ENCODE results near the gene FRMD7. TPM values are rescaled to one million over a fixed set of nuclear protein-coding genes. Genes with fewer than 3 reads are reported as not detected.
"Not testable (repeated sequence)": the region's sequence is repeated elsewhere in the genome, so short reads cannot be mapped to it uniquely, and the experiment has no call there.

FRMD7 gene
- total RNA-seq, 3 donors from 2014 or later: not detected

DNA sequence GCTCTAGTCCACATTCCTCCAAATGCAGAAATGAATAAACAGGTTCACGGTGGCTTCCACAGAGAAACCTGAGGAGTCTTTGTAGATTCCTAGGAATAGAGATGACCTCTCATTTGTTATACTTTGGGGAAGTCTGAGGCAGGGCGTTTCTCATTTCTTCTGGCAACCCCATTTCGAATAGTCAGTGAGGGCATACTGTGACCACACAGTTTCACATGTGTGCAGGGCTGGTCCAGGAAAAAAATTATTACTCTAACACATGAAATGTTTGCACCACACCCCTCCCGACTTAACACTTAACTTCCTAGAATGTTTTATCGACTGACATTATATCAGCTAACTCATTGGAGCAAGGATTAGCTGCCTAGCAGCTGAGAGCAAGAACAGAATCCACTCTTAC, 12.0 kb downstream of the FRMD7 start:
- Histone ChIP-seq H3K9me3 (peaks cover 0 to under 1% of the 10 kb centered on the region in 2 donors), H3K27ac (no peak overlapping the region)
- DNase-seq (ENCODE audit: low spot score in 2 of 2): no peak

DNA sequence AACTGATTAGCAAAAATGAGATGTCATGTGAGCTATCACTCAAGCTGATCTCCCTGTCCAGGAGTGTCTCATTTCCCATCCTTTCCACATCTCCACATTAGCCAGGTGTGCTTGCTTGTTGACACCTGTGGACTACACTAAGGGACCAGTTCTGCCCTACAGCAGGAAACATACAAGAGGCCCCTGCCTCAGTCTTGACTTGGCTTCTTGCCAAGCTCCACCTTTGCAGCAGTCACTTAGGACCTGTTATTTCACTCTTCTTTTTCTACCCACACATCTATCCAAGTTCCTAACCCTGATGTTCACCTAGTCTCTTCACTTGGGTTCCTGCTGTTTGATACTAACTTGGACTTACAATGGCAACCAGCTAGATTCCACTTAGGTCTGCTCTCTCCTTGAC, 13.2 kb downstream of the FRMD7 start:
- no peaks in the 10 kb centered on the region for H3K36me3 ChIP-seq
- no peak overlapping the region for H3K4me3 ChIP-seq
- intact Hi-C loops (cut with DNase I; ENCODE audit: low total_unique reads): no loop called here
- H3K4me1 ChIP-seq: no peaks in the 10 kb centered on the region
- H3K9me3 ChIP-seq: no peaks in the 10 kb centered on the region
- H3K27me3 ChIP-seq: peaks cover 0 to 46% of the 10 kb centered on the region in 2 donors
- no peak for DNase-seq (ENCODE audit: low spot score in 2 of 2)
- TF ChIP-seq, protein P1, sequence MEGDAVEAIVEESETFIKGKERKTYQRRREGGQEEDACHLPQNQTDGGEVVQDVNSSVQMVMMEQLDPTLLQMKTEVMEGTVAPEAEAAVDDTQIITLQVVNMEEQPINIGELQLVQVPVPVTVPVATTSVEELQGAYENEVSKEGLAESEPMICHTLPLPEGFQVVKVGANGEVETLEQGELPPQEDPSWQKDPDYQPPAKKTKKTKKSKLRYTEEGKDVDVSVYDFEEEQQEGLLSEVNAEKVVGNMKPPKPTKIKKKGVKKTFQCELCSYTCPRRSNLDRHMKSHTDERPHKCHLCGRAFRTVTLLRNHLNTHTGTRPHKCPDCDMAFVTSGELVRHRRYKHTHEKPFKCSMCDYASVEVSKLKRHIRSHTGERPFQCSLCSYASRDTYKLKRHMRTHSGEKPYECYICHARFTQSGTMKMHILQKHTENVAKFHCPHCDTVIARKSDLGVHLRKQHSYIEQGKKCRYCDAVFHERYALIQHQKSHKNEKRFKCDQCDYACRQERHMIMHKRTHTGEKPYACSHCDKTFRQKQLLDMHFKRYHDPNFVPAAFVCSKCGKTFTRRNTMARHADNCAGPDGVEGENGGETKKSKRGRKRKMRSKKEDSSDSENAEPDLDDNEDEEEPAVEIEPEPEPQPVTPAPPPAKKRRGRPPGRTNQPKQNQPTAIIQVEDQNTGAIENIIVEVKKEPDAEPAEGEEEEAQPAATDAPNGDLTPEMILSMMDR (IDR thresholded peaks at IDR 0.05): no peak
- TF ChIP-seq POLR2AphosphoS5 (IDR thresholded peaks at IDR 0.05) (no peak), POLR2A (IDR thresholded peaks at IDR 0.05) (no peak)
- H3K27ac ChIP-seq: no peak overlapping the region

More for the DNA sequence above, 12.0 kb downstream of the FRMD7 start:
- intact Hi-C loops (cut with DNase I; ENCODE audit: low total_unique reads): no loop called here
- TF ChIP-seq POLR2A (IDR thresholded peaks at IDR 0.05) (no peak), POLR2AphosphoS5 (IDR thresholded peaks at IDR 0.05) (no peak)
- TF ChIP-seq, protein P1 (IDR thresholded peaks at IDR 0.05): no peak
- H3K27me3 ChIP-seq: peaks cover 0 to 42% of the 10 kb centered on the region in 2 donors
- no peak overlapping the region for H3K4me3 ChIP-seq
- H3K4me1 ChIP-seq: no peaks in the 10 kb centered on the region
- H3K36me3 ChIP-seq: no peaks in the 10 kb centered on the region

DNA sequence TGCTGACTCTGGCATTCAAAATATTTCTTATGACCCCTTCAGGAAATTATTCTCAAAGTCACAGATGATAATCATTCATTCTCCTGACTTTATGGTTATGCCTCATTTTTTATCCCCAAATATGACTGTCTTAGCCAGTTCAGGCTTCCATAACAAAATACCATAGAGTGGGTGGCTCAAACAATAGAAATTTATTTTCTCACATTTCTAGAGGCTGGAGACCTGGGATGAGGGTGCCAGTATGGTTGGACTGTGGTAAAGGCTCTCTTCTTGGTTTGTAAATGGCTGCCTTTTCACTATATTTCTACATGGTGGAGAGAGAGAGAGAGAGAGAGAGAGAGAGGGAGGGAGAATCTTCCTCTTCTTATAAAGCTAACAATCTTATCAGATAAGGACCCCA, 20.5 kb downstream of the FRMD7 start:
- no peak overlapping the region for H3K27ac ChIP-seq
- peaks cover 0 to 37% of the 10 kb centered on the region in 2 donors for H3K27me3 ChIP-seq
- no peak for DNase-seq (ENCODE audit: low spot score in 2 of 2)
- H3K4me1 ChIP-seq: no peaks in the 10 kb centered on the region
- H3K36me3 ChIP-seq: no peaks in the 10 kb centered on the region
- intact Hi-C loops (cut with DNase I; ENCODE audit: low total_unique reads): no loop called here
- H3K9me3 ChIP-seq: no peaks in the 10 kb centered on the region
- no peak overlapping the region for H3K4me3 ChIP-seq
- TF ChIP-seq, protein P1 (IDR thresholded peaks at IDR 0.05): no peak
- TF ChIP-seq POLR2A (IDR thresholded peaks at IDR 0.05) (no peak), POLR2AphosphoS5 (IDR thresholded peaks at IDR 0.05) (no peak)

DNA sequence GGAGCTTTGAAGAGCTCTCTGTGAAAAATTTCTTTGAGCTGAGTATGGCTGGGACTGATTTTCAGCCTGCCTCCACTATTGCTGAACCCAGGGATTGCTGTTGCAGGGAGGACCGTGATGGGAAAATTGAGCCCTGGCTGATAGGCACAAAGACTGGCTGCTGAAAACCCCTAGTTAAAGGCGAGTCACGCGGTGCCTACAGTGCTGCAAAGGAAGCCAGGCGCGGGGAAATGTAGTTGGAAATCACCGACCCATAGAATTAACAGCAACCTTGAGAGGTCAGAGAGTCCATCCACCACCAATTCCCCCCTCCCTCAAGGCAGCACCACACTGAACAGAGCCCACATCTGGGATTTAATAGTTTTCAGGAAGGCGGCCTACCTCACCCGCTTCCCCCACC, 26.0 kb downstream of the FRMD7 start:
- peaks cover 0 to 42% of the 10 kb centered on the region in 2 donors for H3K27me3 ChIP-seq
- intact Hi-C loops (cut with DNase I; ENCODE audit: low total_unique reads): no loop called here
- H3K36me3 ChIP-seq: no peaks in the 10 kb centered on the region
- H3K4me3 ChIP-seq: no peak overlapping the region
- no peaks in the 10 kb centered on the region for H3K9me3 ChIP-seq
- no peak overlapping the region for H3K27ac ChIP-seq
- no peak for DNase-seq (ENCODE audit: low spot score in 2 of 2)
- TF ChIP-seq, protein P1 (IDR thresholded peaks at IDR 0.05): no peak
- TF ChIP-seq POLR2AphosphoS5 (IDR thresholded peaks at IDR 0.05): no peak
- no peak for TF ChIP-seq POLR2A (IDR thresholded peaks at IDR 0.05)
- H3K4me1 ChIP-seq: no peaks in the 10 kb centered on the region

DNA sequence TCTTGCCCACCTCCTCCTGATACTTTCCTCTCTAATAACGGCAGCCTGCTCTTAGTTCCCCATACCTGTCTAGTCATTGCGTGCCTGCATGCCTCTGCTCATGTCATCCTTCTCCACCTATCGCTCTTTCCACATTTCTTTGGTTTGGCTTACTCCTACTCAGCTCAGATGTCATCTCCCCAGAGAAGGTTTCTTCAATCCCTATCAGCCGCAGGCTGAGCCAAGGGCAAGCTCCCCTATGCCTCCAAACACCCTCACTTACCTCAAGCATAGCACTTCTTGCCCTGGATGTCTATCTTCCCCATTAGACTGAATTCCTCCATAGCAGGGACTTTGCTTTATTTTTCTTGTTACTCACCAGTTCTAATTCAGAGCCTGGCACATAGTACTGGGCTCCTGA, 26.6 kb downstream of the FRMD7 start:
- no peaks in the 10 kb centered on the region for H3K9me3 ChIP-seq
- no peaks in the 10 kb centered on the region for H3K4me1 ChIP-seq
- H3K27me3 ChIP-seq: peaks cover 0 to 43% of the 10 kb centered on the region in 2 donors
- H3K36me3 ChIP-seq: no peaks in the 10 kb centered on the region
- intact Hi-C loops (cut with DNase I; ENCODE audit: low total_unique reads): no loop called here
- no peak overlapping the region for H3K27ac ChIP-seq
- H3K4me3 ChIP-seq: no peak overlapping the region
- DNase-seq (ENCODE audit: low spot score in 2 of 2): no peak
- no peak for TF ChIP-seq POLR2AphosphoS5 (IDR thresholded peaks at IDR 0.05)
- TF ChIP-seq POLR2A (IDR thresholded peaks at IDR 0.05): no peak
- TF ChIP-seq, protein P1 (IDR thresholded peaks at IDR 0.05): no peak

DNA sequence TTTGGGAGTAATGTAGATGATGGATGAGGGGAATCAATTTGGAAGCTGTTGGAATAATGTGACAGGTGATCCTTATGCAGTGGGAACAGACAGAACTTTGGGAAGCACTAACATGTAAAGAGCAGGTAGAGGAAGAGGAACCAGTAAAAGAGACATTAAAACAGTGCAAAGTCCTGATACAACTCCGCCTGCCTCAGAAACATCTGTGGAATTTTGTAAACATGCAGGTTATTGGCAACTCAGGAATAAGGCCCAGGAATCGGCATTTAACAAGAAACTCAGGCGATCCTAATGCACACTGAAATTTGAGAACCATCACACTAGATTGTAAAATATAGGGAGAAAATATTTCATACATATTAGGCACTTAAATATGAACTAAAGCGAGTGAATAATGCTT, 29.1 kb downstream of the FRMD7 start:
- DNase-seq (ENCODE audit: low spot score in 2 of 2); H3K36me3 ChIP-seq; H3K9me3 ChIP-seq; H3K4me1 ChIP-seq; H3K4me3 ChIP-seq; H3K27ac ChIP-seq; intact Hi-C loops (cut with DNase I; ENCODE audit: low total_unique reads): not testable (repeated sequence)
- H3K27me3 ChIP-seq: peaks cover 0 to 43% of the 10 kb centered on the region in 2 donors
